Epithelial cell of esophagus (primary cell): ENCODE results near the gene CTAG1B.
"Not testable (repeated sequence)": the region's sequence is repeated elsewhere in the genome, so short reads cannot be mapped to it uniquely, and the experiment has no call there.

Source experiments
- DNase-seq: peaks from one replicate; pipeline ENCODE4 v3.0.0; 2010; ENCODE audit warnings: low read depth
- H3K4me3 ChIP-seq: 2 replicates; pipeline ENCODE4 v1.5.1; 2011; ENCODE audit warnings: mild to moderate bottlenecking, low read length, control low read depth
- CTCF ChIP-seq: IDR thresholded peaks from 2 replicates; pipeline ENCODE4 v1.5.1; 2011; ENCODE audit warnings: low read depth, mild to moderate bottlenecking, low read length, control low read depth, inconsistent platforms; ENCODE audit not compliant: insufficient read depth; ENCODE audit errors: missing control alignments

Gene CTAG1B

GRCh38 chrX:154650221-154650510 lies 31.1 kb upstream of the CTAG1B start:
- no peak for DNase-seq
- H3K4me3 ChIP-seq, result no peak overlapping the region
- no peak for TF ChIP-seq CTCF

- no peak for TF ChIP-seq CTCF
- DNase-seq, result no peak
- H3K4me3 ChIP-seq, result no peak overlapping the region
These were observed 30.6 kb upstream of the CTAG1B start for GRCh38 chrX:154649503-154650220.

GRCh38 chrX:154648931-154649330 lies 29.8 kb upstream of the CTAG1B start:
- no peak for TF ChIP-seq CTCF
- DNase-seq, result no peak
- H3K4me3 ChIP-seq, result no peak overlapping the region

GRCh38 chrX:154645745-154646378 lies 26.8 kb upstream of the CTAG1B start:
- not testable (repeated sequence) for H3K4me3 ChIP-seq, DNase-seq

- DNase-seq, H3K4me3 ChIP-seq: not testable (repeated sequence)
These were observed 24.6 kb upstream of the CTAG1B start for GRCh38 chrX:154643708-154644107.

GRCh38 chrX:154641740-154642139 lies 22.7 kb upstream of the CTAG1B start:
- not testable (repeated sequence) for DNase-seq, H3K4me3 ChIP-seq

- DNase-seq, H3K4me3 ChIP-seq: not testable (repeated sequence)
These were observed 14.6 kb upstream of the CTAG1B start for GRCh38 chrX:154633661-154634060.

- H3K4me3 ChIP-seq, DNase-seq: not testable (repeated sequence)
These were observed 11.9 kb upstream of the CTAG1B start for GRCh38 chrX:154630949-154631348.

GRCh38 chrX:154628960-154629359 lies 9.9 kb upstream of the CTAG1B start:
- not testable (repeated sequence) for DNase-seq, H3K4me3 ChIP-seq

- H3K4me3 ChIP-seq, DNase-seq: not testable (repeated sequence)
These were observed 1.8 kb upstream of the CTAG1B start for GRCh38 chrX:154620767-154621414.

- DNase-seq, H3K4me3 ChIP-seq: not testable (repeated sequence)
These were observed 5.5 kb downstream of the CTAG1B start for GRCh38 chrX:154613586-154613985.

- DNase-seq, H3K4me3 ChIP-seq: not testable (repeated sequence)
These were observed 7.9 kb downstream of the CTAG1B start for GRCh38 chrX:154611146-154611545.

- not testable (repeated sequence) for DNase-seq, H3K4me3 ChIP-seq
These were observed 10.3 kb downstream of the CTAG1B start for GRCh38 chrX:154608823-154609222.

GRCh38 chrX:154607976-154608375 lies 11.1 kb downstream of the CTAG1B start:
- H3K4me3 ChIP-seq, result not testable (repeated sequence)

More at GRCh38 chrX:154607976-154608375, 11.1 kb downstream of the CTAG1B start:
- DNase-seq, result not testable (repeated sequence)
